Measurements from ENCODE around the gene MOBP.
"Not testable (repeated sequence)": the region's sequence is repeated elsewhere in the genome, so short reads cannot be mapped to it uniquely, and the experiment has no call there.

Gene MOBP

GRCh38 chr3:39449796-39450195 is 17.7 kb upstream of the MOBP start:
- TF ChIP-seq, protein P1, sequence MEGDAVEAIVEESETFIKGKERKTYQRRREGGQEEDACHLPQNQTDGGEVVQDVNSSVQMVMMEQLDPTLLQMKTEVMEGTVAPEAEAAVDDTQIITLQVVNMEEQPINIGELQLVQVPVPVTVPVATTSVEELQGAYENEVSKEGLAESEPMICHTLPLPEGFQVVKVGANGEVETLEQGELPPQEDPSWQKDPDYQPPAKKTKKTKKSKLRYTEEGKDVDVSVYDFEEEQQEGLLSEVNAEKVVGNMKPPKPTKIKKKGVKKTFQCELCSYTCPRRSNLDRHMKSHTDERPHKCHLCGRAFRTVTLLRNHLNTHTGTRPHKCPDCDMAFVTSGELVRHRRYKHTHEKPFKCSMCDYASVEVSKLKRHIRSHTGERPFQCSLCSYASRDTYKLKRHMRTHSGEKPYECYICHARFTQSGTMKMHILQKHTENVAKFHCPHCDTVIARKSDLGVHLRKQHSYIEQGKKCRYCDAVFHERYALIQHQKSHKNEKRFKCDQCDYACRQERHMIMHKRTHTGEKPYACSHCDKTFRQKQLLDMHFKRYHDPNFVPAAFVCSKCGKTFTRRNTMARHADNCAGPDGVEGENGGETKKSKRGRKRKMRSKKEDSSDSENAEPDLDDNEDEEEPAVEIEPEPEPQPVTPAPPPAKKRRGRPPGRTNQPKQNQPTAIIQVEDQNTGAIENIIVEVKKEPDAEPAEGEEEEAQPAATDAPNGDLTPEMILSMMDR (IDR thresholded peaks at IDR 0.05; ENCODE audit: low read depth, low read length) = no peak
- DNase-seq (ENCODE audit: low read depth in 2 of 2) = no peak
- H3K4me3 ChIP-seq (replicated peaks in 1 of 2; ENCODE audit: low read depth in 2 of 2, low read length in 2 of 2) = no peak overlapping the region

- H3K4me3 ChIP-seq (replicated peaks in 1 of 2; ENCODE audit: low read depth in 2 of 2, low read length in 2 of 2) = no peak overlapping the region
- TF ChIP-seq, protein P1 (IDR thresholded peaks at IDR 0.05; ENCODE audit: low read depth, low read length) = no peak
- DNase-seq (ENCODE audit: low read depth in 2 of 2) = no peak
These were observed 14.3 kb upstream of the MOBP start for GRCh38 chr3:39453134-39453533.

GRCh38 chr3:39453872-39454271 is 13.6 kb upstream of the MOBP start:
- not testable (repeated sequence) for H3K4me3 ChIP-seq (replicated peaks in 1 of 2; ENCODE audit: low read depth in 2 of 2, low read length in 2 of 2); DNase-seq (ENCODE audit: low read depth in 2 of 2)

DNA sequence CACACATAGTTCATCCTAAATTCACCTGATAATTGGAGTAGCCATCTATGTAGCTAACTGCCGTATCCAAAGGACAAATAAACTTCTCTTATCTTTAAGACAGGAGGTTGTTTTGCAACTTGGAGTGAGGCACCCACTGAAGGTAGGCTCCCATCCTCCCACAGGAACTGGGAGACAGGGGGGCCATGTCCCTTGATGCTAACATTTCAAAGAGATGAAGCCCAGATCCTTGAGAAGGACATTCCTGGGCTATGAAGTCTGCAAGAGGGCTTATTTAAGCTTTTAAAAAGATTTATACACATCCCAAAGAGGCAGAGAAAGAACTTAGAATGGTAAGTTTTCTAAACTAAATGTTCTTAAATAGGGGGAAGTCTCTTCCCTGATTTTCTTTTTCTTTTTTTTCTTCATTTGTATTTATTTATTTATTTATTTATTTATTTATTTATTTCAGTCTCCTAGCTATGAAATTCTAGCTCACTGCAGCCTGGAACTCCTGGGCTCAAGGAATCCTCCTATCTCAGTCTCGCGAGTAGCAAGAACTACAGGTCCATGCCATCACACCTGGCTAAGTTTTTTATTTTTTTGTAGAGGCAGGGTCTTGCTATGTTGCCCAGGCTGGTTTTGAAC is 12.8 kb upstream of the MOBP start:
- H3K4me3 ChIP-seq (replicated peaks in 1 of 2; ENCODE audit: low read depth in 2 of 2, low read length in 2 of 2) = no peak overlapping the region
- TF ChIP-seq, protein P1 (IDR thresholded peaks at IDR 0.05; ENCODE audit: low read depth, low read length) = no peak
- DNase-seq (ENCODE audit: low read depth in 2 of 2) = no peak

- TF ChIP-seq, protein P1 (IDR thresholded peaks at IDR 0.05; ENCODE audit: low read depth, low read length) = no peak
- H3K4me3 ChIP-seq (replicated peaks in 1 of 2; ENCODE audit: low read depth in 2 of 2, low read length in 2 of 2) = no peak overlapping the region
- no peak for DNase-seq (ENCODE audit: low read depth in 2 of 2)
These were observed 11.3 kb upstream of the MOBP start for GRCh38 chr3:39456159-39456558.

GRCh38 chr3:39457361-39457760 is 10.1 kb upstream of the MOBP start:
- no peak overlapping the region for H3K4me3 ChIP-seq (replicated peaks in 1 of 2; ENCODE audit: low read depth in 2 of 2, low read length in 2 of 2)
- no peak for DNase-seq (ENCODE audit: low read depth in 2 of 2)
- TF ChIP-seq, protein P1 (IDR thresholded peaks at IDR 0.05; ENCODE audit: low read depth, low read length) = no peak

GRCh38 chr3:39458579-39458978 is 8.9 kb upstream of the MOBP start:
- not testable (repeated sequence) for DNase-seq (ENCODE audit: low read depth in 2 of 2); H3K4me3 ChIP-seq (replicated peaks in 1 of 2; ENCODE audit: low read depth in 2 of 2, low read length in 2 of 2)

GRCh38 chr3:39460677-39461076 is 6.8 kb upstream of the MOBP start:
- no peak for DNase-seq (ENCODE audit: low read depth in 2 of 2)
- TF ChIP-seq, protein P1 (IDR thresholded peaks at IDR 0.05; ENCODE audit: low read depth, low read length) = no peak
- H3K4me3 ChIP-seq (replicated peaks in 1 of 2; ENCODE audit: low read depth in 2 of 2, low read length in 2 of 2) = no peak overlapping the region
